Measurements from ENCODE around the gene FBXW9.
"Not testable (repeated sequence)": the region's sequence is repeated elsewhere in the genome, so short reads cannot be mapped to it uniquely, and the experiment has no call there.

The FBXW9 gene

GRCh38 chr19:12713304-12713703 is 16.9 kb upstream of the FBXW9 start:
- not testable (repeated sequence) for DNase-seq

DNA sequence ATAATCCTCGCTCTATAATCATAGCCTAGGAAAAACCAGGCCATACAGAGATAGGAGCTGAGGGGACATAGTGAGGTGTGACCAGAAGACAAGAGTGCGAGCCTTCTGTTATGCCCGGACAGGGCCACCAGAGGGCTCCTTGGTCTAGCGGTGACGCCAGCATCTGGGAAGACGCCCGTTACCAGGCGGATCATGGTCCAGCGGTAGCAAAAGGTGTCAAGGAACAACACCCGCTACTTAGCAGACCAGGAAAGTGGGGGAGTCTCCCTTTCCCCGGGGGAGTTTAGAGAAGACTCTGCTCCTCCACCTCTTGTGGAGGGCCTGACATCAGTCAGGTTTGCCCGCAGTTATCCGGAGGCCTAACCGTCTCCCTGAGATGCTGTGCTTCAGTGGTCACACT is 15.6 kb upstream of the FBXW9 start:
- not testable (repeated sequence) for DNase-seq

GRCh38 chr19:12711187-12711586 is 14.8 kb upstream of the FBXW9 start:
- no peak for DNase-seq

DNA sequence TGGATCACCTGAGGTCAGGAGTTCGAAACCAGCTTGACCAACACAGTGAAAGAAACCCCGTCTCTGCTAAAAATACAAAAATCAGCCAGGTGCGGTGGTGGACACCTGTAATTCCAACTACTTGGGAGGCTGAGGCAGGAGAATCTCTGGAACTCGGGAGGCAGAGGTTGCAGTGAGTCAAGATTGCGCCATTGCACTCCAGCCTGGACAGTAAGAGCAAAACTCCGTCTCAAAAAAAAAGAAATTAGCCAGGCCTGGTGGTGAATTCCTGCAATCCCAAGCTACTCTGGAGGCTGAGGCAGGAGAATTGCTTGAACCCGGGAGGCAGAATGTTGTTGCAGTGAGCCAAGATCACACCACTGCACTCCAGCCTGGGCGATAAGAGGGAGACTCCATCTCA is 12.2 kb upstream of the FBXW9 start:
- no peak for DNase-seq

DNA sequence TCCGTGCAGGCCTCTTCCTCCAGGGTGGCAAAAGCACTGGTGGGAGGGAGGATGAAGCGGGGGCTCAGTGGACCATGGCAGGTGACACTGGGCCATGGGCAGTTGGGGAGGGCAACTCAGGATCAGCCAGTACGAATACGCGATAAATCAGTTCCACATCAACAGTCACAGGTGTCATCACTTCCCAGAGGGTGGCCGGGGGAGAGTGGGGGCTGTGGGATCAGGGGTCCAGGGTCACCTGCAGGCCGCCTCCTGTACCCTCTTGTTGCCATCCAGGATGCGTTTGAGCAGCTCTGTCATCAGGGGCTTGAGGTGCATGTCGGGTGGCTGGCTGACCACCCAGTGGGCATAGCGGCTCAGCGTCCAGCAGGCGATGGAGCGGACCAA is 9.9 kb upstream of the FBXW9 start:
- DNase-seq, result no peak

DNA sequence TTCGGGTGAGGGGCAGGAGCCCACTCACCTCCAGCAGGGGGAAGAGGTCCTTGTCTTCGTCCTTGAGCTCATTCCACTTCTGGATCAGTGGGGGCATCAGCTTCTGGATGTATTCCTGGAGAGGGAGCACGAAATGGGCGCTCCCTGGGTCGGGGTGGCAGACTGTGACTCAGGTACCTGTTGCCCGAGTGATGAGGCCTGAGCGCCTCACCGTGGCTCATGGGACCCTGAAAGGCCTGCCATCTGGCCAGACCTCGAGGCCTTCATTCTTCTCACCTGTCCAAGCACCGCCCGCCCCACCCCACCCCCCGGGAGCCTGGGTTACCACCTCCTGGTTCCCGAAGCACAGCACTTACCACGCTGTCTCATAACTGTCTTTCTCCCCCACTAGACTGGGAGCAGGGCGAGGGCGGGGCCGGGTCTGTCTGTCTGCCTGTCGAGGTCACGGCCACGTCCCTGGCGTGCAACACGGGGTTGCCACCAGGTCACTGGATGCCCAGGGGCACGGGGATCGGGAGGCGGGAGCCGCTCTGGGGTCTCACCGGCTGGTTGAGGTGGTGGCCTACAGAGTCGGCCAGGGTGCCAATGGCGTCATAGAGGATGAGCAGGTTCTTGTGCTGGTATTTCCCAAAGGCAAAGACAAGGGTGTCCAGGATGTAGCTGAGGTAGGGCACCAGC is 9.4 kb upstream of the FBXW9 start:
- DNase-seq, result no peak

- no peak for DNase-seq
Observed at GRCh38 chr19:12705169-12705568, 8.7 kb upstream of the FBXW9 start.

GRCh38 chr19:12703046-12703445 is 6.6 kb upstream of the FBXW9 start:
- no peak for DNase-seq

GRCh38 chr19:12701596-12702282 is 5.3 kb upstream of the FBXW9 start:
- DNase-seq, result no peak

DNA sequence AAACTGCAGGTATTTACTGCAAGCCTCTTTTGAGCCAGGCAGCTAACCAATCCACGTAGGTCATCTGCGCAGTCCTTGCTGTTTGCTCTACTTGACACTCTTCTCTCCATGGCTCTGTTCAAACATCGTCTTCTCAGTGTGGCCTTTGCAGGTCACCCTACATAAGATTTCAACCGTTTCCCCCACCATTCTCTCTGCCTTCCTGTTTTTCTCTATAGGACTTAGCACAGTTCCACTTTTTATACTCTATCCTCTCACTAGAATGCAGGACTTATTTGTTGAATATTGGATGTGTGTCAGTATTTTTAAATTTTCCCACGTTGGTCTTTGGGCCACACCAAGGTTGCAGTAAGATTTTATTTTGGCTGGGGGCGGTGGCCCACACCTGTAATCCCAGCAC is 1.7 kb upstream of the FBXW9 start:
- DNase-seq, result no peak

DNA sequence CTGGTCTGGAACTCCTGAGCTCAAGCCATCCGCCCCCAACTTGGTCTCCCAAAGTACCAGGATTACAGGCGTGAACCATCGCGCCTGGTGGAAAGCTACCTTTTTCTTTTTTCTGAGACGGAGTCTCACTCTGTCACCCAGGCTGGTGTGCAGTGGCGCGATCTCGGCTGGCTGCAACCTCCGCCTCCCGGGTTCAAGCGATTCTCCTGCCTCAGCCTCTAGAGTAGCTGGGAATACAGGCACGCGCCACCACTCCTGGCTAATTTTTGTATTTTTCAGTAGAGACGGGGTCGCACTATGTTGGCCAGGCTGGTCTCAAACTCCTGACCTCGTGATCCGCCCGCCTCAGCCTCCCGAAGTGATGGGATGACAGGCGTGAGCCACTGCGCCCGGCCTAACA is 994 bp upstream of the FBXW9 start:
- DNase-seq, result not testable (repeated sequence)

DNA sequence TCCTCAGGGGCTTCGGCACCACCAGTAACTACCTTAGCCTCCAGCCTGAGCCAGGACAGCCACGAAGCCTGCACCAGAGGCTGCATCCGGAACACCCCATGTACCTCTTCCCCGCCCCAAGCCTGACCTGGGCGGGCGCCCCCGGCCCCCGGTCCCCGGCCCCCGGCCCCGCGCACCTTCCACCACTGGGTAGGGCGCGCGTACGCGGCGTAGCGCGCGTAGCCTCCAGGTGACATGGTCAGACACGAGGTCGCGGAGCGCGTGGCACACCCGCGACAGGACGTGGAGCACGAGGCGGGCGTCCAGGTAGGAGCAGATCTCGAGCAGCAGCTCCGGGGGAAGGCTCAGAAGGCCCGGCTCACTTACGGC is 450 bp downstream of the FBXW9 start:
- no peak for DNase-seq

DNA sequence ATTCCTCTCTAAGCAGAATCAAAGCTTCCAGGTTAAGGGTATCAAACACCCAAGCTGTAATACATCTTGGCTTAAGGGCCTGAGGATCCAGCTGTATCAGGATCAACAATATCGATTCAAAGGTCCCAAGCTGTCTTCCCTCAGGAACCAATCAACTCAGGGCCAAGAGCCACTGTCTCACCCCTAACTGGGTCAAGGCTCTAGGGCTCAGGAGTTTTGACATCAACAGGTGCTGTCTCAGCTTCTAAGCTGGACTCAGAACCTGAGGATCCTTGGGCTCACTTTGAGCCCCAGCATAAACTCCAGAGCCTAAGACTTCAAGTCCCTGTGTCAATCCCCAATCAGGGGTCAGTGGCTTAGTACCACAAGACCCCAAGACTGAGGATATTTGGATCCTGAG is 917 bp downstream of the FBXW9 start:
- no peak for DNase-seq

DNA sequence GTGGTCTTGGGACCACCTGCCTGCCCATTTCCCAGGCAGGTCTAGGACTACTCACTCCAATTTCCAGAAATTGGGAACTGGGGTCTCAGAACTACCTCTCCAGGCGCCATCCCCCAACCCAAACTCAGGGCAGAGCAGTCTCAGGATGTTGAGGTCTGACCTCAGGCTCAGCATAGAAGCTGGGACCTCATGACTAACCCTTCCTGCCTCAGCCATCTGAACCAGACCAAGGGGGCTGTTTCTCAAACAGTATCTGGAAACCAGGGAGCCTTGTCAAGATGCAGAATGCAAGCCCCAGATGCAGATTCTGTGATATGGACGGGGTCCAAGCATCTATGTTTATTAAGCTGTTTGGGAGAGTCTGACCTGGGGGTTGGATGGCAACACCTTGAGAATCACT is 1.3 kb downstream of the FBXW9 start:
- no peak for DNase-seq

DNA sequence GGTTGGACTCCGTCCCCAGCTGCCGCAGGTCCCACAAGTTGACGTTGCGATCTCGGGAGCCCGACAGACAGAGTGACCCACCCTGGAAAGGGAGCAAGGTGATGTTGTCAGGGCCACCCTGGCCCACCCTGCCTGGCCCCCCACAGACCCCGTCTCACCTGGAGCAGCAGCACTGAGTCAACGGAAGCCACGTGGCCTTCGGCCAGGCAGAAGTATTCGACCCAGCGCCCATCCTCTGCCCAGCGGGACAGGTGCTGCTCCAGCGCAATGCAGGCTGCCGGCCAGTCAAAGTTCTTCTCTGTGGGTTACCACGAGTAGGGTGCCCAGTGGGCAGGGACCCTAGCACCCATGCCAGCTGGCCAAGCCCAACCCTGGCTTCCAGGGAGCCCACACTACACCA is 1.8 kb downstream of the FBXW9 start:
- DNase-seq, result no peak

- DNase-seq, result no peak
Observed at GRCh38 chr19:12692960-12693359, 3.5 kb downstream of the FBXW9 start.

DNA sequence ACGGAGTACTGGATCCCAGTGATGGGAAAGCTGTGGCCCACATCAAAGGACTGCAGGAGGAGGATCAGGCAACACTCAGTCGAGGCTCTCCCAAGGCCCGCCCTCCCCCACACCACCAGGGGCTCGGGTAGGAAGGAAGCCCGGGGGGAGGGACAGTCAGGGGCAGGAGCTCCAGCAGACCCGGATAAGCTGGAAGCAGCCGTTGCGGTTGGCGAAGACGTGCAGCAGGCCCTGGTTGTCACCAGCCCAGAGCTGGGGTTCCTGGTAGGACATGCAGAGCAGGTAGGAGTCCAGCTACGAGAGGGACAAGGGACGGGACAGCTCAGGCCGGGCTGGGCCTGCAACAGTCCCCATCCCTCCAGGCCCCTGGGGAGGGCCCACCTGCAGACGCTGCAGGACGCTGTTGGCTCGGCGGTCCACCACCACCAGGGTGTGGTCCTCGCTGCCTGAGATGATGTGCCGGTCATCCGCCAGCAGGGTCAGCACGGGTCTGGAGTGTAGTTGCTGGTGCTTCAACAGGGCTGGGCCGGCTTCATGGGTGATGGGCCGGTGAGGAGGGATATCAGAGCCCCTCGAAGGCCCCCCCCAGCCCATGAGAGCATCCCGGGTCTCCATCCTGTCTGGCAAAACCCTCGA is 6.7 kb downstream of the FBXW9 start:
- DNase-seq, result no peak

- no peak for DNase-seq
Observed at GRCh38 chr19:12689012-12689411, 7.4 kb downstream of the FBXW9 start.

DNA sequence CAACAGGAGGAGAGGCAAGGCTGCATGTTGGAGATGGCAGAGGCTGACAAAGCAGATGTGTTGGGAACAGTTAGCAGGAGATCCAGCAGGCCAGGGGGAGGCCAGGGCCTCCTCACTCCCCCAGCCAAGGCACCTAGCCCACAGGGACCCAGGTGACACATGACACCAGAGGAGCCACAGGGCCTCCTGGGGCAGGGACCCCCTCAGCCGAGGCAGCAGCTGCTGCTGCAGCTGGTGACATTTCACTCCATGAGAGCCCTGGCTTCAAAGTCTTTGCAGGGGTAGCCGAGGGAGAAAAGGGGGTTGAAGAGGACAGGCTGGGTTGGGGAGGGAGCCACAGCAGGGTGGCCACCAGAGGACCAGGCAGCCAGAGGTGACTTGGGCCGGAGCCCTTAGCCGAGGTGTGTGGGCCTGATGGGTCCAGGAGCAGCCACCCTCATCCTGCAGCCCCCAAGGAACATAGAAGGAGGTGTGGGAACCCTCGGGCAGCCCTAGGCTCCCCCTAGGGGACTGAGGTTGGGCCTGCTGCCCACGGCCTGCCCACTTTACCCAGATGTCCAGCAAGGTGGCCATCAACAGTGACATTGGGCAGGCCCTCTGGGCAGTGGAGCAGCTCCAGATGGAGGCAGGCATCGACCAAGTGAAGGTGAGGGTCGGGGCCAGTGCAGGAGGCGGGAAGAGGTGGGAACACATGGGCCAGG is 8.8 kb downstream of the FBXW9 start, which contains the start of gene GNG14:
Gene GNG14, plus strand, starts transcription at position 503 of the 701 bp plus-strand sequence. Its CDS starts 51 bp downstream, at position 554.
- no peak for DNase-seq

GRCh38 chr19:12685831-12686230 is 10.6 kb downstream of the FBXW9 start:
- DNase-seq, result no peak

DNA sequence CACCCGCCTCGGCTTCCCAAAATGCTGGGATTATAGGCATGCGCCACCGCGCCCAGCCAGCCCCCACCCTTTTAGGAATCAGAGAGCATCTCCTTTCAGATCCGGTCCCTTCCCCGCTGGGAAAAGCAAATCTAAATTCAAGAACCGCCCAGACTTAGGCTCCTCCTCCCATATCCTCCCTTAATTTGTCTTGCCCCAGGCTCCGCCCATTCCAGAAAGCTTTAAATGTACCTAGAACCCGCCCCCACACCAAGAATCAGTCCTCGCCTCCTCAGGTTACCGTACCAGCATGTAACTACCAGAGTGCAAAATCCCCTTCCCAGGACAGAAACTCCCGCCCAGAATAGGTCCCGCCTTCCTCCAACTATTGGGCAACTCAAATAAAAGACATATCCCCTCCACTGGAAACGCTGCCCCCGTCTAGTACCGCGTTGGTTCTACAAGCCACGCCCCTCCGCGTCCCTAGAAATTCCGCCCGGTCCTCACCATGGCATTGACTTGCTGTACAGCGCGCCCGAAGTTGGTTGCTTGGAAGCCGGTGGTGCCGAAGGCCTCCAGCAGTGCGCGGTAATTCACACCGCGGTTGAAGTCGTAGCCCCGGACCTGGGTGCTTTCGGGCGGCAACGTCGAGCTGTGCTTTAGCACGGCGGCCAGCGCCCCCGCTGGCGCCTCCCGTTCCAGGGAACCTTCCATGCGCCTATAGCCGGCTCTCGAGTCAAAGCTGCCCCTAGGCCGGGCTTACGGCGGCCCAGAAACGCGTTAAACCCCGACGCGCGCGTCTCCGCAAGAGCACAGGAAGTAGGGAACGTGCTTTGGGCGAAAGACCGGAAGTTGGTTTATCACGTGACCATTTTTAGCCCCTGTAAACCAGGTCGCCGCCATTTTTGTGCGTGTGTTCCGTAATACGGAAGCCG is 15.1 kb downstream of the FBXW9 start, which contains the start of gene DHPS:
Gene DHPS, minus strand, starts transcription at position 807 of the 914 bp plus-strand sequence. Its CDS starts 114 bp downstream, at position 693.
- peak; percentile 84 for DNase-seq

DNA sequence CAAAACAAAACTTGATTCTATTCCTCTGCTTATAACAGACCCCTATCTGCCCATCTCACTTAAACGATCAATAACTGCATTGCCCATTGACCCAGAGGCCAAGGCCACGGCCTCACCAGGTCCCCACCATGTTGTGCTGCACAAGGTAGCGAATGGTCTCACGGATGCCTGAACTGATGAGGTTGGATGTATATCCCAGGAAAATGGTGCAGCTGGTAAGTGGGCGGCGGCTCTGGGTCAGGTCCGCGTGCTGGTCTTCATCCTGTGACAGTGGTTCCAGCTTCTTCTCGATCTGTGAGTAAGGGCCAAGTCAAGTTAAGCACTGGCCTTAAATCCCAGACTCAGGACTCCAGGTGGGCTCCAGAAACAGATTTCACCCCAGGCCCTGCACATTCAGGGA is 16.4 kb downstream of the FBXW9 start:
- no peak for DNase-seq
